ENCODE results near the gene ARID1B. TPM values are rescaled to one million over a fixed set of nuclear protein-coding genes. Genes with fewer than 3 reads are reported as not detected.

ARID1B gene
- total RNA-seq, 1 experiment from 2014 or later = 24.2 TPM

DNA sequence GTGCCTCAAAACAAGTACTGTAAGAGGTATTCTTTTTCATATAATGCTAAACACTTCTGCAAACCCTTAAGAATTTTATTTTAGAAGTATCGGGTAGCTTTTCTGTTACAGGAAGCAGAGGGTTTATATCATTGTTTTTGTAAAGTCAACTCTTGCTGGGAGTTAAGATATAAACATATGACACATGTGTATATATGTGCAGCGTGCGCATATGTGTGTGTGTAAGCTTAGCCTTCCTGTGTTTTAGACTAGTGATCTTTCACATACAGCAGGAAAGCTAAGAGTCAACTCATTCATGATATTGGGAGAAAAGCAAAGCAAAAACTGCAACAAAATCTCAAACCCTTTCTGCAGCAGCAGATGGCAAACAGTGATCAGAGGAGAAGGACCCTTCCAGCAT, 102.4 kb downstream of the ARID1B start:
- Histone ChIP-seq H3K36me3 (ENCODE audit: low read depth, low read length) (no peaks in the 10 kb centered on the region), H3K9me2 (replicated peaks; ENCODE audit: low read length) (no peaks in the 10 kb centered on the region), H2AFZ (ENCODE audit: low read length) (no peak overlapping the region), H3F3A (ENCODE audit: low read length, unreplicated experiment) (no peaks in the 10 kb centered on the region), H4K20me1 (ENCODE audit: low read length) (no peaks in the 10 kb centered on the region), H3K9ac (ENCODE audit: low read length) (no peak overlapping the region), H3K27me3 (ENCODE audit: low read length) (no peaks in the 10 kb centered on the region), H3K27ac (ENCODE audit: low read length) (no peak overlapping the region), H3K4me3 (ENCODE audit: low read length) (no peak overlapping the region), H3K79me2 (ENCODE audit: low read length) (peaks cover 89% of the 10 kb centered on the region), H3K4me2 (ENCODE audit: low read length) (no peak overlapping the region), H3K4me1 (ENCODE audit: insufficient read depth, low read length) (peaks cover 6% of the 10 kb centered on the region), H3K9me3 (ENCODE audit: low read length) (no peaks in the 10 kb centered on the region)
- DNase-seq (no peak), ATAC-seq (no peak)
- BruUV-seq (replicated peaks) = no TSS peak
- intact Hi-C loops (cut with micrococcal nuclease) = no loop called here
- CTCF ChIA-PET = no interaction called here
- TF ChIP-seq EZH2 (IDR thresholded peaks at IDR 0.05; ENCODE audit: low read length, unreplicated experiment) (no peak), EZH2phosphoT487 (IDR thresholded peaks at IDR 0.05; ENCODE audit: borderline replicate concordance, low read length) (no peak)
- TF ChIP-seq, protein P1, sequence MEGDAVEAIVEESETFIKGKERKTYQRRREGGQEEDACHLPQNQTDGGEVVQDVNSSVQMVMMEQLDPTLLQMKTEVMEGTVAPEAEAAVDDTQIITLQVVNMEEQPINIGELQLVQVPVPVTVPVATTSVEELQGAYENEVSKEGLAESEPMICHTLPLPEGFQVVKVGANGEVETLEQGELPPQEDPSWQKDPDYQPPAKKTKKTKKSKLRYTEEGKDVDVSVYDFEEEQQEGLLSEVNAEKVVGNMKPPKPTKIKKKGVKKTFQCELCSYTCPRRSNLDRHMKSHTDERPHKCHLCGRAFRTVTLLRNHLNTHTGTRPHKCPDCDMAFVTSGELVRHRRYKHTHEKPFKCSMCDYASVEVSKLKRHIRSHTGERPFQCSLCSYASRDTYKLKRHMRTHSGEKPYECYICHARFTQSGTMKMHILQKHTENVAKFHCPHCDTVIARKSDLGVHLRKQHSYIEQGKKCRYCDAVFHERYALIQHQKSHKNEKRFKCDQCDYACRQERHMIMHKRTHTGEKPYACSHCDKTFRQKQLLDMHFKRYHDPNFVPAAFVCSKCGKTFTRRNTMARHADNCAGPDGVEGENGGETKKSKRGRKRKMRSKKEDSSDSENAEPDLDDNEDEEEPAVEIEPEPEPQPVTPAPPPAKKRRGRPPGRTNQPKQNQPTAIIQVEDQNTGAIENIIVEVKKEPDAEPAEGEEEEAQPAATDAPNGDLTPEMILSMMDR (conservative IDR thresholded peaks at IDR 0.05; ENCODE audit: low read depth, low read length) = no peak
- POLR2A ChIA-PET (ENCODE audit: unreplicated experiment) = no interaction called here

DNA sequence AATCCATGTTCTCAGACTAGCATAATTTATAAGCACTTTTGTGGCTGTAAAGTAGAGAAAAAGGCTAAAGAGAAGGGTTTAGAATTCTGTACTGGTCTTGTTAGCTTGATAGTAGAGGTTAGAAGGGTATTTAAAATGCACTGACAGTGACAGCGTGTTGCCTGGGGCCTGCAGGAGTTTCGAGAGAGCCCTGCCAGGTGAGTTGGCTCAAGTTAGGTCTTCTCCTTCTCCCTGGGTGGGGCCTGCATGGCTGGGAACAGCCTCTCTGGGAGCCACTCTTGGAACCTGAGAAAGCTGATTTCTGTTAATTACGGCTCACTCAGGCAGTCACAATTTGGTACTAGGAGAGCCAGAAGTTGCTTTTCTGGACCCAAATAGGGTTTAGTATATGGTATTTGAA, 103.7 kb downstream of the ARID1B start:
- H2AFZ ChIP-seq (ENCODE audit: low read length) = no peak overlapping the region
- H4K20me1 ChIP-seq (ENCODE audit: low read length) = no peaks in the 10 kb centered on the region
- no peaks in the 10 kb centered on the region for H3K36me3 ChIP-seq (ENCODE audit: low read depth, low read length)
- POLR2A ChIA-PET (ENCODE audit: unreplicated experiment) = no interaction called here
- H3K9ac ChIP-seq (ENCODE audit: low read length) = no peak overlapping the region
- H3K79me2 ChIP-seq (ENCODE audit: low read length) = peaks cover 89% of the 10 kb centered on the region
- H3K4me1 ChIP-seq (ENCODE audit: insufficient read depth, low read length) = peaks cover 6% of the 10 kb centered on the region
- ATAC-seq (no peak), DNase-seq (no peak)
- no peak overlapping the region for H3K4me3 ChIP-seq (ENCODE audit: low read length)
- no peak overlapping the region for H3K27ac ChIP-seq (ENCODE audit: low read length)
- no peaks in the 10 kb centered on the region for H3F3A ChIP-seq (ENCODE audit: low read length, unreplicated experiment)
- TF ChIP-seq, protein P1 (conservative IDR thresholded peaks at IDR 0.05; ENCODE audit: low read depth, low read length) = no peak
- TF ChIP-seq EZH2phosphoT487 (IDR thresholded peaks at IDR 0.05; ENCODE audit: borderline replicate concordance, low read length) (no peak), EZH2 (IDR thresholded peaks at IDR 0.05; ENCODE audit: low read length, unreplicated experiment) (no peak)
- H3K27me3 ChIP-seq (ENCODE audit: low read length) = no peaks in the 10 kb centered on the region
- no TSS peak for BruUV-seq (replicated peaks)
- CTCF ChIA-PET = no interaction called here
- no peaks in the 10 kb centered on the region for H3K9me3 ChIP-seq (ENCODE audit: low read length)
- no peak overlapping the region for H3K4me2 ChIP-seq (ENCODE audit: low read length)
- H3K9me2 ChIP-seq (replicated peaks; ENCODE audit: low read length) = no peaks in the 10 kb centered on the region
- intact Hi-C loops (cut with micrococcal nuclease) = no loop called here

DNA sequence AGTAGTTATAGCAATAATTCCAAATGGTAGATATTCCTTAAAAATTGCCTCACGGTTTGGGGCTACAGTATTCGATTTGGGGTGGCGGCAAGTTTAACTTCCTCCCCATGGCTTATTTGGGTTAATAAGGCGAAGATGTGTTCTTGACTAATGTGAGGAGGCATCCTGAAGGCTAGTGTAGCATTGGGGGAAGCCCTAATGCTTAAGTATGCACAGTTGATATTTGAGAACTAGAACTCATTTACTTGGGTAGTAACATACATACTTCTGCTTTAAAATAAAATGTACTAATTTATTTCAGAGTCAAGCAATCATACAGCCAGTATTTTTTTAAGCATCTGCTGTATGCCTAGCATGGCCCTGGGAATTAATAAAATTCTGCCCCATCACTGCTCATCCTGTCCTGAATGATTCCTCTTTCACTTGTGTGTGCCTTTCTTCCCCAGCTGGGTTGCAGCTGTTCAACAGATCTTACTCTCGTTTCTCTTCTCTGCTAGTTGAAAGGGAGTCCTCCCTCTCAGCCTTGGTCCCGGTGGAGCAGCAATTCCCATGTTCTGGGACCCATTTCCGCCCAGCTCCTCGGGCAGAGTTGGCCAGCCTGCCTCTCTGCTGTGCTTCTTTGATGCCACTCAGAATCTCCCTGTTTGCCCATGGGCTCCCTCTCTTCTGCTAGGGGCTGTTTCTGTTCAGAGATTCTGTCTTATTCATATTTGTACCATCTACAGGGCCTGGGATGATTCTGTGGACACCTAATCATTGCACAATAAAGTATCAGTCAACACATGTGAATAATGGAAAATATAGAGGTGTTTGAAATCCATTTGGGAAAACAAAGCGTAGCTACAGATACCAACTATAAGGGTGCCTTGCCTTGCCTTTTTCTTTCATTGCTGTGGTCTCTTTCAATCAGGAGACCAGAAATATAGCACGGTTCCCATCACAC, 104.8 kb downstream of the ARID1B start:
- Histone ChIP-seq H3K79me2 (ENCODE audit: low read length) (peaks cover 81% of the 10 kb centered on the region), H3K36me3 (ENCODE audit: low read depth, low read length) (no peaks in the 10 kb centered on the region), H3K4me3 (ENCODE audit: low read length) (no peak overlapping the region), H2AFZ (ENCODE audit: low read length) (no peak overlapping the region), H3K4me1 (ENCODE audit: insufficient read depth, low read length) (peaks cover 6% of the 10 kb centered on the region), H3F3A (ENCODE audit: low read length, unreplicated experiment) (no peaks in the 10 kb centered on the region), H3K27me3 (ENCODE audit: low read length) (no peaks in the 10 kb centered on the region), H4K20me1 (ENCODE audit: low read length) (no peaks in the 10 kb centered on the region), H3K9me2 (replicated peaks; ENCODE audit: low read length) (no peaks in the 10 kb centered on the region), H3K4me2 (ENCODE audit: low read length) (no peak overlapping the region), H3K9ac (ENCODE audit: low read length) (no peak overlapping the region), H3K9me3 (ENCODE audit: low read length) (no peaks in the 10 kb centered on the region), H3K27ac (ENCODE audit: low read length) (no peak overlapping the region)
- ATAC-seq = no peak
- TF ChIP-seq EZH2 (IDR thresholded peaks at IDR 0.05; ENCODE audit: low read length, unreplicated experiment) = no peak
- no TSS peak for BruUV-seq (replicated peaks)
- intact Hi-C loops (cut with micrococcal nuclease) = no loop called here
- ChIA-PET POLR2A (ENCODE audit: unreplicated experiment) (no interaction called here), CTCF (no interaction called here)
- no peak for DNase-seq
